HG03565 (cell line): ENCODE measurements around the gene RNF212B.

Source experiments
- ATAC-seq: cut with Tn5 transposase; IDR thresholded peaks from one replicate; pipeline ENCODE4 v1.9.1; 2021; ENCODE audit warnings: mild to moderate bottlenecking, moderate library complexity; ENCODE audit not compliant: unreplicated experiment

RNF212B gene

GRCh38 chr14:23294734-23295561 is 57.2 kb downstream of the RNF212B start:
- ATAC-seq, result no peak

DNA sequence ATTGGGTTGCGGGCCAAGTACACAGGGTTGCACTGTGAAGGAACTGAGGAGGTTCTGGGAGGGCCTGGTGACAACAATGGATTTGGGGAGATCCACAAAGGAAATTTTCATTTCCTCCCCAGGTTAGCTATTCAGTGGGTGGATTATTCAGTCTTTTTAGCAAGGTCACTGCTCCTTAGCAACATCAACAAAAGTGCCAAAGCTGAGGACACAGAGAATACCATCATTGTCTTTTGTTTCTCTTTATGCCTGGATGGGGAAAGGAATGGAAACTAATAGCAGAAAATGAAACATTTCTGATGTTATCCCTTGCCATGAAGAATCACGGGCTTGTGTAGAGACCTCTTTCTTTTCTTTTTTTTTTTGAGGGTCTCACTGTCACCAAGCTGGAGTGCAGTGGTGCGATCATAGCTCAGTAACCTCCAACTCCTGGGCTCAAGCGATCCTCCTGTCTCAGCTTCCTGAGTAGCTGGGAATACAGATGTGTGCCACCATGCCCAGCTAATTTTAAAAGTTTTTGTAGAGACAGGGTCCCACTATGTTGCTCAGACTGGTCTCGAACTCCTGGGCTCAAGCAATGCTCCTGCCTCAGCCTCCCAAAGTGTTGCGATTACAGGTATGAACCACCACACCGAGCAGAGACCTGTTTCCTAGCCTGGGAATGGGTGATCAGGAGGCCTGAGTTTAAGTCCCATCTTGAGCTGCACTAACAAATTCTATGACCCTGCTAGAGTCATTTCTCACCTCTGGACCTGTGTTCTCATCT is 58.5 kb downstream of the RNF212B start:
- ATAC-seq, result no peak

- ATAC-seq, result no peak
These were observed 59.4 kb downstream of the RNF212B start for GRCh38 chr14:23297096-23297495.

GRCh38 chr14:23297611-23298277 is 60.0 kb downstream of the RNF212B start:
- no peak for ATAC-seq

- ATAC-seq, result no peak
These were observed 61.6 kb downstream of the RNF212B start for GRCh38 chr14:23299211-23299957.

GRCh38 chr14:23299986-23300686 is 62.4 kb downstream of the RNF212B start:
- ATAC-seq, result no peak

- no peak for ATAC-seq
These were observed 63.0 kb downstream of the RNF212B start for GRCh38 chr14:23300687-23301223.

DNA sequence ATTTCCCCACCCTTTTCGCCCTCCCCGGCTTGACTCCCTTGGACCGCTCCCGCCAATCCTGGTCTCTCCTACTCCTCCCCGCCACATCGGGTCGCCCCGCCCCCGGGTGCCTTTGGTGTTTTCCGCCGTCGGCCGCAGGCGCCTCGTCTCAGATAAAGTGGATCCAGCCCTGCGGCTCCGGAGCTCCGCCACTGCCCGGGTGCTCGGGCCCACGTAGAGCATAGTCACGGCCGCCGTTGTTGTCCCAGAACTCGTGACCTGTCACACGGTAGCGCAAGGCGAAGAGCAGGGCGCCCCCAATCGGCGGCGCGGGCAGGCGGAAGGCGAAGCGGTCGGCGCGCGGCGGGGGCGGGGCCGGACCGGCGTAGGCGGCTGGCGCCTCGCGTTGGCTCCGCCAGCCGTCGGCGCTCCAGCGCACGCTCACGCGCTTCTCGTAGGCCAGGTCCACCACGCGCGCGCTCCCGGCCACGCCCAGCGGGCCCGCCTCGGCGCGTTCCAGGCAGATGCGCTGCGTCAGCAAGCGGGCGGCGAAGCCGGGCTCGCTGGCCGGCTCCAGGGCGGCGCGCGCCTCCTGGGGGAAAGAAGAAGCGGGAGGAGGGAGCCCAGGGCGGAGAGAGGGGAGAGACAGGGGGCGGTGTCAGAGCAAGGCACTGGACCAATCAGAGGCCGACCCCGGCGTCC is 63.7 kb downstream of the RNF212B start:
- ATAC-seq, result peak; percentile 74

DNA sequence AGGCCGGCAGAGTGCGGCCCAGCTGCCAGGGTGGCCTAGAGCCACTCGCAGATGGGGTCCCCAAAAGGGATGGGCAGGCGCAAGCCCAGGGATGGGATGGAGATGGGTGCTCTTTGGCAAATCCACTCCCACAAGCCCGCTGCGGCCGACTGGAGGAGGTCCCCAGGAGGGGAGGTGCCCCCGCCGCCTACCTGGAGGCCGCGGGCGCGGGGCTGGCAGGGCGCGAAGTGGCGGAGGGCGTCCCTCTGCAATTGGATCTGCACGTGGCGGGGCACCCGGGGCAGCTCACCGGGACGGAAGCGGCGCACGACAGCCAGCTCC is 64.2 kb downstream of the RNF212B start:
- ATAC-seq, result no peak

DNA sequence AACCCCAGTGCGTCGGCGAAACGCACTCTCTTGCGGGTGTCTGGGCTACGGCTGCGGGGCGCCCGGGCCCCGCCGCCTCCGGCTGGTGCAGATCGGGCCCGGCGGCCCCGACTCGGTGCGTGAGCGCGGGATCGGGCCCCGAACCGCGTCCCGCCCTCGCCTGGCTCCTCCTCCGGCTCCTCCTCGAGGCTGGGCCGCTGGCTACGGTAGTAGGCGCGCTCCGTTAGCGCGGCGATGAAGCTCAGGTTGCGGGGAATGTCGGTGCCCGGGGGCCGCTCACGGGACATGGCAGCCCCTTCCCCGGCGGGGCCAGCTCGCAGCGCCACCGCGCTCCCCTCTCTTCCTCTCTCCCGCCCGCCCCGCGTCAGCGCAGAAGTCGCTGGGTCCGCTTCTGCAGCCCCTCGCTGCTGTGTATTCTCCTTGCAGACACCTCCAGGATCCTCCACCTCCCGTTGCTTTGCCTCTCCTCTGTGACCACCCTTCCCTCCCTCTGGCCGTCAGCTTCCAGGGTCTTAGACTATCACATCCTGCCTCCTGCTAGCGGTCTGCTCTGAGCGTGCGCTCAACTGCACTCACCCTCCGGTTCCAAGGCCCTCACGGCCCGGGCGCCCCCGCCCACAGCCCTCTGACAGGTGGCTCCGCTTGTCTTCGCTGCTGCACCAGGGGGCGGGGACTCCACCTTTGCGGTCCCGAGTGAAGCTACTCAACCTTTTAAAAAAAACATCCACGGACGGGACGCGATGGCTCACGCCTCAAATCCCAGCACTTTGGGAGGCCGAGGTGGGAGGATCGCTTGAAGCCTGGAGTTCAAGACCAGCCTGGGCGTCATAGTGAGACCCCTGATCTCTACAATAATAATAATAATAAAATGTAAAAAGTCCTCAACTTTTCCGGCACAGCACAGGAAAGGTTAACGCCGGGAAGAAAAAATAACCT is 64.8 kb downstream of the RNF212B start, which contains the start of gene PPP1R3E:
Gene PPP1R3E, minus strand, starts transcription at position 570 of the 936 bp plus-strand sequence. Its CDS starts 283 bp downstream, at position 287.
- ATAC-seq, result no peak

DNA sequence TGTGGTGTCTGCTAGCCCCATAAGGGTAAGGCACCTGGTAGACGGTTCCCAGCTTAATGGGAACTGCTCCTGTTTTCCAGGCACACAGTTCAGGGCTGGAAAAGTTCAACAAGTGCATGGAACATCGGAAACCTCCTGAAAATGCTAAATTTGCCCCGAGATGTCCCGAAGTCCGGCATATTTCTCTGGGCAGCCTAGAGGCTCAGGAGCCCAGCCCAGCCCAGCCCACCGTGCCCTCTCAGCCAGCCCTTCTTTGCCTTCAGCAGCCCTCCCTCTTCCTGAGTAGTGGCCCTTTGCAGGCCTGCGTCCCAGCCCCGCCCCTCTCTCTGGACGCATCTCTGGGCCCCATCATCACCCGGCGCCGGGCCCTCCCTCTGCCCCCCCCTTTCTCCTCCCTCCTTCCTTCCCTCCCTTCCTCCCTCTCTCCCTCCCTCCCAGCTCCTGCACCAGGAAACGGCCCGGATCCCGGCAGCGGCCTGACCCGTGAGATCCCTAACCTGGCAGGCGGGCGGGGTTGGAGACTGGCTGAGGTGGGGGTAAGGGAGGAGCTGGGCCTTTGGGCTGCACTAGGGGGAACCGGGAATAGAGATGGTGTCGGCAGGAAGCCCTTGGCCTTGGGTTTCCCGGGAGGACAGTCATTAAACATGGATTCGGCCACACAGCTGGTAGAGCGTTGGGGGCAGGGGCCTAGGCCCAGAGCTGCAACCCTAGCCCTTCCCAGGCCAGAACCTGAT is 68.8 kb downstream of the RNF212B start, which contains the start of gene BCL2L2:
Gene BCL2L2, plus strand, starts transcription at position 422 of the 734 bp plus-strand sequence. CDS start 935 bp downstream, outside the sequence.
- no peak for ATAC-seq

GRCh38 chr14:23307146-23307530 is 69.4 kb downstream of the RNF212B start:
- no peak for ATAC-seq

- ATAC-seq, result no peak
These were observed 70.2 kb downstream of the RNF212B start for GRCh38 chr14:23307687-23308644.

DNA sequence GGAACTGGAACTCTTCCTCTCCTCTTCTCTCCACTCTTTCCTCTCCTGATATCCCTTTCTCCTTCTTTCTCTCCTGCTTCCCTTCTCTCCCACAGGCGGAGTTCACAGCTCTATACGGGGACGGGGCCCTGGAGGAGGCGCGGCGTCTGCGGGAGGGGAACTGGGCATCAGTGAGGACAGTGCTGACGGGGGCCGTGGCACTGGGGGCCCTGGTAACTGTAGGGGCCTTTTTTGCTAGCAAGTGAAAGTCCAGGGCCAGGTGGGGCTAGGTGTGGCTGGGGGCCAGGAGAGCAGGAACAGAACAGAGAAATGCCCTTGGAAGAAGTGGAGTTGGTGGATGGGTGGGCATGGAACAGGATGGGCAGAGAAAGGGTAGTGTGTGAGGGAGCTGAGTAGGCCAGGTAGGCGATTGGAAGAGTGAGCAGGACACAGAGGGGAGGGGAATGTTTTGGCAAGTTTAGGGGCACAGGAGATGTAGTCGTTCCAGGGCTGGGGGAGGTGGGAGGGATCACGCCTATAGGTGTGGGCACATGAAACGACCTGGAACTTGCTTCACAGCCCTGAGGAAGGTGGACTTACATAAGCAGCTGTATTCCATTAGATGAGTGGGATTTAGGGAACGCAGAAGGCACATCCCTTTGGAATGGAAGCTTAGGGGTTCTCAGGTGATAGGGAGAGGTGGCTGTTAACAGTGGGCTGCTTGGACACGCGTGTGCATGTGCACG is 71.1 kb downstream of the RNF212B start:
- ATAC-seq, result no peak

DNA sequence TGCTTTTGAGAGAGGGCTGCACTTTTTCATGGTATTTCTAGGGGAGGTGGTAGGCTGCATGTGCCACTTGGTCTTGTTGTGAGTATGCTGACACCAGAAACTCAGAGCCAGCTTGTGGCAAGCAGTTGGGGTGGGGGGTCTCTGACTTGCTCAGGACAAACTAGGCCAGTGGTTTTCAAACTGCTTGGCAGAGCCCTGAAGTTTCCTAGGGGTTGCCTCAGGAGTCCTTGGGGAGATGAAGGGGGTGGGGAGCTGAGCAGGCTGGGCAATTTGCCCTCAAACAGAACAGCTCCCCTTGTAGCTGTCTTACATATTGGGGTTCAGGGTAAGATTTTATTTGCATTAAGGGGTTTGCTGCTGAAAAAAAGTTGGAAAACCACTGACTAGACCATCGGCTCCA is 72.8 kb downstream of the RNF212B start:
- no peak for ATAC-seq

GRCh38 chr14:23316300-23316699 is 78.6 kb downstream of the RNF212B start:
- no peak for ATAC-seq
